Stomach (tissue), 9 donors: ENCODE data around the gene ZNF256. TPM values are rescaled to one million over a fixed set of nuclear protein-coding genes. Genes with fewer than 3 reads are reported as not detected.

Experiments
- DNase-seq, 2 donors: peaks; one replicate each; pipeline versions ENCODE4 v3.0.0 to v3.0.0-alpha.2; 2013 to 2019
- H3K27ac ChIP-seq, 5 donors: fragments of 200-600 bp in 4 of 5; sonication (generic) in 4 of 5; one replicate each; pipeline ENCODE4 v1.5.1; 2013 to 2019; ENCODE audit warnings: mild to moderate bottlenecking in 1 of 5, moderate library complexity in 1 of 5
- H3K27me3 ChIP-seq, 3 donors: fragments of 200-600 bp; sonication (generic); one replicate each; pipeline ENCODE4 v1.5.1; 2017 to 2019; ENCODE audit warnings: mixed run types in 1 of 3
- H3K36me3 ChIP-seq, 4 donors: fragments of 200-600 bp; sonication (generic); 1 replicate in 3 of 4; 2 replicates in 1 of 4; pipeline ENCODE4 v1.5.1; 2016 to 2019
- H3K4me1 ChIP-seq, 4 donors: fragments of 200-600 bp; sonication (generic); one replicate each; pipeline ENCODE4 v1.5.1; 2016 to 2019
- H3K4me3 ChIP-seq, 4 donors: fragments of 200-600 bp; sonication (generic) in 3 of 4; one replicate each; pipeline ENCODE4 v1.5.1; 2016 to 2019; ENCODE audit warnings: mild to moderate bottlenecking in 1 of 4
- H3K9me3 ChIP-seq, 4 donors: fragments of 200-600 bp; sonication (generic); one replicate each; pipeline ENCODE4 v1.5.1; 2016 to 2019
- EP300 ChIP-seq: sonication (generic); formaldehyde crosslinking; IDR thresholded peaks from one replicate; pipeline ENCODE4 v1.6.1; 2017; ENCODE audit warnings: antibody characterized with exemption
- POLR2A ChIP-seq, 4 donors: fragments of 450-650 bp; IDR thresholded peaks; one replicate each; pipeline ENCODE4 v1.6.1; 2016; ENCODE audit warnings: antibody characterized with exemption in 4 of 4, control low read depth in 2 of 4, mild to moderate bottlenecking in 1 of 4, moderate library complexity in 1 of 4
- POLR2AphosphoS5 ChIP-seq, 3 donors: sonication (generic); formaldehyde crosslinking; IDR thresholded peaks; one replicate each; pipeline ENCODE4 v1.6.1; 2016; ENCODE audit warnings: antibody characterized with exemption in 3 of 3
- WGBS, 5 donors: extraction: QIAGEN DNeasy Blood & Tissue Kit in 3 of 5; methylation state at CpG; one replicate each; pipeline versions ENCODE4 v1.1.5 to v1.1.7; 2013 to 2018; 5-methylcytosine and 5-hydroxymethylcytosine counted together
- intact Hi-C: fragments of 100-400 bp; cut with DNase I; formaldehyde crosslinking; loops from one replicate; pipeline ENCODE4 v1.15.1; 2023; ENCODE audit warnings: low total_unique reads
- polyA plus RNA-seq, 3 donors: library from polyadenylated mRNA; stranded (reverse); fragments of 200-250 nt; gene quantifications; one replicate each; pipeline ENCODE4 v1.2.3, GENCODE V29; 2013
- total RNA-seq, 5 donors: library from RNA; depleted of rRNA; stranded (reverse); fragments of >200 nt; gene quantifications; one replicate each; pipeline versions ENCODE4 v1.1.0 to v1.2.3, GENCODE V29; 2014 to 2016
- TF ChIP-seq, protein P1 (sequence below), 7 experiments: fragments of 450-650 bp in 4 of 7; fragments of 200-600 bp in 3 of 7; sonication (generic) in 3 of 7; IDR thresholded peaks; one replicate each; pipeline ENCODE4 v1.5.1; 2016 to 2019; ENCODE audit warnings: antibody characterized with exemption in 7 of 7, control low read depth in 2 of 7, mild to moderate bottlenecking in 1 of 7
- donor health status: healthy with polysubstance abuse.
- donor health status: Bipolar disorder and iron deficiency.
- donor health status: healthy.

ZNF256 gene
- total and polyA plus RNA-seq, 8 donors, result 0.89 to 15.4 (median 2.1) TPM; not detected in 2

DNA sequence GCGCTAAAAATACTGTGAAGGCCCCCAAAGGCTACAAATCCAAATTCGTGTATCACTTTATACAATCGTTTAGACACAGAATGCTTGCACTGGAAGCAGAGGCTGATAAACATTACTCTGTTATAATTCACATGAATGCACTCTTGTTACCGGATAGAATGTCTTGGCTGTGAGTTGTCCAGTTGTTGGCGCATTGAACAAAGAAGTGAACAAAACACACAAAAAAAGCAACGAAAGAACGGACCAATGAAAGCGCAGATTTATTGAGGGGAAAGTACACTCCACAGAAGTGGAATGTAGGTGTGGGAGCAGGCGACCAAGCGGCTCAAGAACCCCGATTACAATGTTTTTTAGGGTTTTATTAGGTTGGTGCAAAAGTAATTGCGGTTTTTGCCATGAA is 11.8 kb downstream of the ZNF256 start:
- Histone ChIP-seq H3K4me3 (no peak overlapping the region), H3K27me3 (no peaks in the 10 kb centered on the region), H3K9me3 (peaks cover 45 to 100% (median 78%) of the 10 kb centered on the region in 4 donors), H3K4me1 (peaks cover 0 to 9% (median 7%) of the 10 kb centered on the region in 4 donors), H3K27ac (no peak overlapping the region), H3K36me3 (peaks cover 9 to 66% (median 29%) of the 10 kb centered on the region in 4 donors)
- 82 to 90% (median 87%) methylated on average over 12 of the region's 12 CpGs for WGBS, 5 donors
- intact Hi-C loops, result no loop called here
- DNase-seq, result no peak
- TF ChIP-seq EP300 (no peak), POLR2AphosphoS5 (IDR thresholded peaks at IDR 0.05) (no peak), POLR2A (IDR thresholded peaks at IDR 0.05) (no peak)
- TF ChIP-seq, protein P1, sequence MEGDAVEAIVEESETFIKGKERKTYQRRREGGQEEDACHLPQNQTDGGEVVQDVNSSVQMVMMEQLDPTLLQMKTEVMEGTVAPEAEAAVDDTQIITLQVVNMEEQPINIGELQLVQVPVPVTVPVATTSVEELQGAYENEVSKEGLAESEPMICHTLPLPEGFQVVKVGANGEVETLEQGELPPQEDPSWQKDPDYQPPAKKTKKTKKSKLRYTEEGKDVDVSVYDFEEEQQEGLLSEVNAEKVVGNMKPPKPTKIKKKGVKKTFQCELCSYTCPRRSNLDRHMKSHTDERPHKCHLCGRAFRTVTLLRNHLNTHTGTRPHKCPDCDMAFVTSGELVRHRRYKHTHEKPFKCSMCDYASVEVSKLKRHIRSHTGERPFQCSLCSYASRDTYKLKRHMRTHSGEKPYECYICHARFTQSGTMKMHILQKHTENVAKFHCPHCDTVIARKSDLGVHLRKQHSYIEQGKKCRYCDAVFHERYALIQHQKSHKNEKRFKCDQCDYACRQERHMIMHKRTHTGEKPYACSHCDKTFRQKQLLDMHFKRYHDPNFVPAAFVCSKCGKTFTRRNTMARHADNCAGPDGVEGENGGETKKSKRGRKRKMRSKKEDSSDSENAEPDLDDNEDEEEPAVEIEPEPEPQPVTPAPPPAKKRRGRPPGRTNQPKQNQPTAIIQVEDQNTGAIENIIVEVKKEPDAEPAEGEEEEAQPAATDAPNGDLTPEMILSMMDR (IDR thresholded peaks at IDR 0.05), result no peak

DNA sequence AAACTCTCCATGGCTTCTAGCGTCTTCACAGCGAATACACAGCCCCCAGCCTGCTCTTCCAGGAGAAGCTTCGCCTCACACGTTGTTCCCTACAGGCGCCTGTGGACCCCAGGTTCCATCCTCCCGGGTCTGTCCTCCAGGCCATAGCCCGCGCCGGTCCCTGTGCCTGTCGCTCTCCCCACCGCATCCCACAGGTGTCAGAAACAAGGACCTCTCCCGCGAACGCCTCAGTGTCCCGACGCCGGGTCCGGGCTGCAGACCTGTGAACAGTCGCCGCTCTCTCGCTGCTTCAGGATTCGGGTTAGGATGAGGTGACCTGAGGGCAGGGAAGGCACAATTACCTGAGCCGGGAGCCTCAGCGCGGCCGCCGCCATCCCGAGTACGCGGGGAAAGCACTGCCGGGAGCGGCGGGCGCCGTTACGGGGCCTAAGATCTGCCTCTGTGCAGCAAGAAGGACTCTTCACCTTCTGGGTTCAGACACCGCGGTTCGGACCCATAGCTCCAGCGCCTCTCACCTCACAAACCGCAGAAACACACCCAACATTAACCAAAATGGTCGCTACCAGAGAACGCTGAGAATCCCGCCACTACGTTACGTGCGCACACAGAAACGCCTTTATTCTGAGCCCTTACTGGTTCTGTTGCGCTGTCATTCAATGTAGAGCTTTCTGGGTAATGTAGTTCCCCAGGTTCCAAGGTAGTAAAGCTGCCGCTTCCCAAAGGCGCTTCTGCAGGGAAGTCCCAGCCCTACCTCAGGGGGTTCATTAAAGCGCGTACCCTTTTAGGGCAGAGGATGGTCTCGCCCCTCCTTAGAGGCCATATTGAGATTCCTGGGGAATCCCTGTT is 12.5 kb downstream of the ZNF256 start, which contains the start of gene ZNF418:
TSS of gene ZNF418 (minus strand) at position 583 of the 846 bp plus-strand sequence. CDS start 1,580 bp downstream, outside the sequence.
- WGBS, 5 donors, result 4 to 7% (median 7%) methylated on average over 36 to 54 of the region's 54 CpGs
- DNase-seq, result peak; percentile 54 to 95
- Histone ChIP-seq H3K36me3 (peaks cover 13 to 66% (median 27%) of the 10 kb centered on the region in 4 donors), H3K4me3 (peak within 1 kb of the TSS; percentile 50 to 82 (median 66)), H3K4me1 (peaks cover 0 to 9% (median 7%) of the 10 kb centered on the region in 4 donors), H3K27ac (peak within 1 kb of the TSS; percentile 52 to 82 (median 55)), H3K9me3 (peaks cover 45 to 100% (median 78%) of the 10 kb centered on the region in 4 donors), H3K27me3 (no peaks in the 10 kb centered on the region)
- intact Hi-C loops, result no loop called here
- TF ChIP-seq POLR2AphosphoS5 (IDR thresholded peaks at IDR 0.05) (peak in 2 of 3 donors; percentile 41 to 56), EP300 (no peak), POLR2A (IDR thresholded peaks at IDR 0.05) (no peak)
- TF ChIP-seq, protein P1 (IDR thresholded peaks at IDR 0.05), result no peak

DNA sequence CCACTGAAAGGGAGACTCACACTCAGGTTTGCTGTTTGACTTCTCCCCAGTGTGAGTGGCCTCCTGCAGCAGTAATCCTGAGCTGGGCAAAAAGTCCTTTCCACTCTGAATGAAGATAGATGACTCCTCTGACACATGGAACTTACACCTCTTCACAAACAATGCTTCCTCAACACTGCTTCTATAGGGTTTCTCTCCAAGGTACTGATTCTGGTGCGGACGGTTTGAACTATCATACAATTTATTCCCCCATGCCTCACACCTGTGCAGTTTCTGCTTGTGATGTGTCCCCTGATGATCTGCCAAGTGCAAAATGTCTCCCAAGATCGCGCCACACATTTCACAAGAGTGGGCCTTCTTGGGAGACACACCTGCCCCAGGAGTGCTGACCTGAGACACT is 19.9 kb downstream of the ZNF256 start:
- peaks cover 51 to 98% (median 90%) of the 10 kb centered on the region in 4 donors for H3K9me3 ChIP-seq
- WGBS, 5 donors, result 93 to 99% (median 97%) methylated on average over 4 of the region's 4 CpGs
- no peak overlapping the region for H3K4me3 ChIP-seq

More for the DNA sequence above, 19.9 kb downstream of the ZNF256 start:
- no peaks in the 10 kb centered on the region for H3K27me3 ChIP-seq
- intact Hi-C loops, result no loop called here
- peaks cover 28 to 93% (median 64%) of the 10 kb centered on the region in 4 donors for H3K36me3 ChIP-seq
- DNase-seq, result no peak
- no peak for TF ChIP-seq POLR2A (IDR thresholded peaks at IDR 0.05)
- TF ChIP-seq, protein P1 (IDR thresholded peaks at IDR 0.05), result no peak
- TF ChIP-seq POLR2AphosphoS5 (IDR thresholded peaks at IDR 0.05), result no peak
- TF ChIP-seq EP300, result no peak
- no peaks in the 10 kb centered on the region for H3K4me1 ChIP-seq
- no peak overlapping the region for H3K27ac ChIP-seq
